NOMO-1 (cell line): ENCODE measurements around the gene DDX23.

ENCODE experiments used
- DNase-seq, 2 experiments: peaks; one replicate each; lab custom pipeline; 2025; ENCODE audit not compliant: unreplicated experiment in 2 of 2; lab: John Stamatoyannopoulos, UW

DDX23 gene

DNA sequence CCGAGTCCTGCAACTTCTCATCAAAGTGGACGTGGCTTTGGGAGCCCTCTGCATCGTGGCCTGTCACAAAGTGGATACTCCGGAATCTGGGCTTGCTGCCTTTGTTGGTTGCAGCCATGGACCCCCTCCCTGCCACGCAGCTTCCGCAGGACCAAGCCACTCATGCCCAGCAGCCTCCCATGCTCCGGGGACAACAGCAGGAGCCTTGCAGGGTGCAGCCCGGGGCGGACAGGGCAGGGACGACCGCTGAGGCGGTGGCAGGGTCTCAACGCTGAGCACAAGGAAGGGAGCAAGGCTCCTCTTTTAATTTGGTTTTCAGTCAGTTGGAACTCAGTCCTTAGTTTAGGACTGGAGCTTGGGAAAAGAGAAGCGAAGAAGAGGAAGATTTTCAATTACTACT, 51.0 kb downstream of the DDX23 start:
- no peak for DNase-seq

GRCh38 chr12:48800457-48800856, 51.5 kb downstream of the DDX23 start:
- no peak for DNase-seq

- DNase-seq = peak; percentile 66 to 87
These were observed 55.0 kb downstream of the DDX23 start for GRCh38 chr12:48796976-48797375.

DNA sequence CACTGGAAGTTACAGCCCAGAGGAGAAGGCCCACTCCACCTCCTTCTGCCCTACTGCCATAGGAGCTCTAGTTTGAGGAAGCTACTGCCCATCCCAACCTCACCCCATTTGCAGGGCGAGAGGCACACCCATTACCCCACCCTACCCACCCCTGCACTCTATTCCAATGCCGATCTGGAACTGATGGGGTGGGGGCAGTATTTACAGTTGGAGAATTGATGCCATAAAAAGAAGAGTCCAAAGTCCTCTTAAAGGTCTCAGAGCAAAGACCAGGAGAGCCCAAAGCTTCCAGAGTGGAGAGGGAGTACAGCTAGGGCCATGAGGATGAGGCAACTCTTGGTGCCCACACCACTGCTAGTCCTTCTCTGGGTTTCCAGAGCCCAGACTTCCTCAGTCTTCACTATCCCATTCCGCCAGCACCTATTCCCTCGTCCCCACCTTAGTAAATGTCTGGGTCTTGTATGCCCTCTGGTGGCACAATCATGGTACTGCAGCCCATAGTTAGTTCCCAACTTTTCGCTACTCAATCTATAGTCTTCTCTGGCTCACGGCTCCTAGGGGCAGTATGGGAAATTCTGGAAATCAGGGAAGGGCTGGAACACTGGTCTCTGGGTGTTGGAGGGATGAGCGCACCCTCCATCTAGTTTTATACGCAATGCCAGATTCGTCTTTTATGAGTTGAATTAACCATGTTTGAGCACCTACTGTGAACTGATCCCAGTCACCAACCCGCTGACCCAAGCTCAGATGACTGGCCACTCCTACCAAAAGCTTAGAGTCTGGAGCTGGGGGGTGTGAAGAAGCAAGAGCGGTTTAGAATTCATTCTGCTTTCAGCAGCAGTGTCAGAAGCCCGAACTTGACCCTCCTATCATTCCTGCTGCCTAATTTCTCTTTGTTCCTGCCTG, 56.2 kb downstream of the DDX23 start:
- DNase-seq = peak; percentile 41 to 42

- DNase-seq = no peak
These were observed 57.1 kb downstream of the DDX23 start for GRCh38 chr12:48794870-48795269.

DNA sequence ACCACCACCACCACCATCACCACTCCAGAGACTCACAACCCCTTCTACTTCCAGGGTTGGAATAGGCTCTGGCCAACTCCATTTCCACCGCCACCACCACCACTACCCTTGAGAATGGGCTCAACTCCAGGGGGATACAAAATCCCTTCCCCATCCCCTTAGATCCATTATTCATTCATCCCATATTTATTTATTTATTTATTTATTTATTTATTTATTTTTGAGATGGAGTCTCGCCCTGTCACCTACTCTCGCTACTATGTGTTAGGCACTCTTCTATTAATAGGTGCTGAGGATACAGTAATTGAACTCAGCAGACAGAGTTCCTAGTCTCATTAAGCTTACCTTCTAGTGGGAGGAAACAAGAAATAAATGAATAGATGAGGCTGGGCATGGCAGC, 58.3 kb downstream of the DDX23 start:
- no peak for DNase-seq

GRCh38 chr12:48789858-48790326, 62.1 kb downstream of the DDX23 start:
- no peak for DNase-seq

- DNase-seq = peak in 1 of 2 experiments; percentile 14
These were observed 62.8 kb downstream of the DDX23 start, which contains the start of gene ADCY6 for GRCh38 chr12:48788854-48789775. Gene ADCY6, minus strand, starts transcription at chr12:48789089. Its CDS starts 5,655 bp downstream, at chr12:48783434.

GRCh38 chr12:48788524-48788853, 63.5 kb downstream of the DDX23 start:
- DNase-seq = no peak

DNA sequence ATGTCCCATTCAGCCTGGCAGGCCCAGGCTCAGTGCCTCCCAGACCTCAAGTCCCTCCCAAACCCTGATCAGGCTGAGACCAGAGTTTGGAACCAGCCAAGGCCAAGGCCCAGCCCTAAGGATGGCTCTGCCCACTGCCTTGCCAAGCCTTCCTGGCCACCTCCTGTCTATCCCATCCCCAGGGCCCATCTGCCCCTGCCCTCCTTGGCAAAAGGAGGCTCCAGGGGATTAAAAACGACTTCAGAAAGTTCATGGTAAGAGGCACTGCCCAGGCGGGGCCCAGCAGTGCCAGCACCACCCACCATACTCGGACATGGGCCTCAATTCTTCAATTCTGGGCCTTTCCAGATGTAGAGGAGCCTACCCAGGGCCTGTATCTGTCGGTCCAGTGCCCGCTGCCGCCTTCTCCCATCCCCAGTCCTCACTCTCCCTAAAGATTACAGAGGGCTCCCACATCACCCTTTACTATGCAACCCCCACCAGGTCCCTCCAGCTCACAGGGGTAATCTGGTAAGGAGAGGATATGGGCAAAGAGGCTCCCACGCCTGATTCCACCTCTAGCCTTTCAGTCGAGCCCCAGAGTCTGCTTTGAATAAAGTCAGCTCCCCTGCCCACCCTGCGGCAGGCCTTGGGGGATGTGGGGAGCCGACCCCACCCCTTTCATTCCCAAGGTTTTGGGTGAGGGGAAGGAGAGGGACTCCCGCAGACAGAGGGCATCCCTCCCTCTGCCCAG, 64.0 kb downstream of the DDX23 start:
- DNase-seq = no peak

DNA sequence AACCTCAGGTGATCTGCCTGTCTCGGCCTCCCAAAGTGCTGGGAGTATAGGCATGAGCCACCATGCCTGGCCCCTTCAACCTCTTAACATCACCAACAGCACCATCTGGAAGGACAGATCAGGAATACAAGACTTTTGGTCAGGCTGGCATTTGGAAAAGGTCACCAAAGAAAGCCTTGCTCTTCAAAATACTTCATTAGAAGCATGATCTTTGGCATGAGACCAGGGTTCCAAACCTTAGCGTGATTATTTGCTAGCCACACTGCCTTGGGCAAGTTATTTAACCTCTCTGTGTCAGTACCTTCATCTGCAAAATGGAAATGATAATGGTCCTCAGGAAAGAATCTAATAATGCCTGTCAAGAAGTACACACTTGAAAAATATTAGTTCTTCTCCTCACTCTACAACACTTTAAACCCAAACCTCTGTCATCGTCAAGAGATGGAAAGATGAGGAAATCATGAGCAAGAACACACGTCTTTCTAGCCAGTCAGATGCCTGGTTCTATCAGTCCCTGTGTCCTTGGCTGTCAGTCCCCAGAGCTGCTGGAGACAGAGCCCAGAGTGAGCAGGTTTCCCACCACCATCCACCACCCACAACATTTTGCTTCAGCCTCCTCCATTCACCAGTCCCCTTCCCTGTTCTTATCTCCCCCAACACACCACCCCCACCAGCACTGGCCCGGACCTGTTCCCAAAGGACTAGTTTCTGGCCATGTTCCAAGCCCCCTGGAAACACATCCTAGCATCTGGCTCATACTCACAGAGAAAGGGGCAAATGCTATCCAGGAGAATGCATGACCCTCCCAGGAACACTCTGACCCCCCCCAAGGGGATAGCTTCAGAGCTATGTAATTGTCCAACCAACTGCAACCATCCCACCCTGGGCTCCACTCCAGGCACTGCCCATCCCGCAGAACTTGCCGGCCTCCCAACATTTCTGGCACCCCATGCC, 65.1 kb downstream of the DDX23 start:
- no peak for DNase-seq

DNA sequence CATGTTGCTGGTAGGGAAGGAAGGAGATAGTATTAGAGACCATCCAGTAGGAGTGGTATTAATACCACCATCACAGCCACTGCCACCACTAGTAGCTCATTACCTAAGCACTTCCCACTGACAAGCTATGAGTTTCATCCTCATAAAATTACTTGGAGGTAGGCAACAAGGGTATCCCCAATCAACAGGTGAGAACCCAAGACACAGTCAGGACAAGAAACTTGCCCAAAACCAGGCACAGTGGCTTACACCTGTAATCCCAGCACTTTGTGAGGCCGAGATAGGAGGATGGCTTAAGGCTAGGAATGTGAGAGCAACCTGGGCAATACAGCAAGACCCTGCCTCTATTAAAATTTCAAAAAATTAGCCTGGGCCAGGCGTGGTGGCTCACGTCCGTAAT, 68.5 kb downstream of the DDX23 start:
- DNase-seq = no peak

DNA sequence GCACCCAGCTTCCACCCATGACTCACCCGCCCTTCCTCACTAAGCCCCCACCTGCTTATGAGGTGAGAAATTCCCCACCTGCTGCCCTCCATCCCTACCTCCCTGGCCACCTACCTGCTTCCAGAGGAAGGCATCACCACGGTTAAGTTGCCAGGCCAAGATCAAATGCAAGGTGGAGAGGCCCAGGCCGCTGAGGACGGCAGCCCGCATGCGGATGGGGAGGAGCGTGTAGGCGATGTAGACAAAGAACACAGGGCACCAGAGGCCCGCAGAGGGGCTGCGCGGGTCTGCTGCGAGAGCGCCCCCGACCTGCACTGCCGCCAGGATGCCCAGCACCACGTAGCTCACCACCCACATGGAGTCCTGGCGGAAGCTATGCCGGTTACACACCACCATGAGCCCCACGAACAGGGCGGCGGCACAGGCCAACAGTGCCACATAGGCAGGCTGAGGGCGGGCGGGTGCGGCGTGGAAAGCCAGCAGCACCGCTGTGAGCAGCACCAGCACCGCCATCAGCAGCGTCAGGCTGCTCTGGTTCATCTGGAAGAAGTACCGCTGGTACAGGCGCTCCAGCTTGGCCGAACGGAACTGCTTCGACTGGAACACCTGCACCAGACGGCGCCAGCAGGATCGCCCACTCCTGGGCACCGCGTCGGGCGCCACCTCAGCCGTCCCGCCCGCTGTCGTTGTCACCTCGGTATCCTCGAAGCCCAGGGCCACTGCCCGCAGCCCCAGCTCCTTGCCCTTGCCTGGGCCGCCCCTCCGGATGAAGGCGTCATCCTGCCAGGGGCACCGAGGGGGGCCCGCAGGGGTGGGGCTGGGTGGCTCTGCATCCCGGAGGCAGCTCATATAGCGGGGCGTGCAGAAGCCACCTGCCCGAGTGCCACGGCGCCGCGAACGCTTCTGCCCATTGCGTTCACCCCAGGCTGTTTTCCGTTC, 69.2 kb downstream of the DDX23 start:
- DNase-seq = no peak

DNA sequence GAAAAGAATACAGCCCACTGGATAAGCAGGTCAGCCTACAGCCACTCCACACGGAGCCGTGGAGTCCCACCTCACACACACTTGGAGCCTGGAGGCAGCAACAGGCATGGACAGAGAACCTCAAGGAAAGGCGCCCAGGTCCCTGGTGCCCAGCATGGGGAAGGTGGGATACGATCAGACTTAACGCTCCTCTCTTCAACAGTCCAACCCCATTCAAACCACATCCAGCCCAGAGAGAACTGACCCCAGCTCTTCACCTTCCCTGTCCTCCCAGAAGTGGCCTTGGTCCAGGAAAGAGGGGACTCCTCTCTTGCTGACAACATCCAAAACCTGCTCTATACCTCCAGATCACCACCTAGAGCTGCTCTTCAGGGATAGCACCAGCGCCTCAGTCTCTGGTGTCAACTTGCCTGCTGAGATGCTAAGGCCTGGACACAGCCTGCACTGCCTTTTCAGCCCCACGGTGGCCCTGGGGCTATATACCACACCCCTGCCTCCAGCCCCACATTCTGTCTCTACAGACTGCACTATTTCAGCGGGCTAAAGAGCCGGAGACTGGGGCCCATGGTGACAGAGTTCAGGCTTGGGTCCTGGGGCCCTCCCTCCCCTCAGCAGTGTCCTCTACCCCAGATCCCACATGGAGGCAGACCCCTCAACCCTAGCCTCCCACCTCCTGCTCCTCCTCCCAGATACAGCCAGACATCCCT, 70.1 kb downstream of the DDX23 start:
- no peak for DNase-seq

GRCh38 chr12:48780381-48781025, 71.5 kb downstream of the DDX23 start:
- no peak for DNase-seq

- peak; percentile 32 to 41 for DNase-seq
These were observed 72.1 kb downstream of the DDX23 start for GRCh38 chr12:48779869-48780268.
